Upper lobe of left lung (tissue), 4 donors: ENCODE data around the gene MARCHF4.

Experiments
- EP300 ChIP-seq, 4 donors: sonication (generic); formaldehyde crosslinking; IDR thresholded peaks; one replicate each; pipeline ENCODE4 v1.5.1; 2017; ENCODE audit warnings: antibody characterized with exemption in 4 of 4, control low read depth in 2 of 4
- POLR2A ChIP-seq, 4 donors: fragments of 450-650 bp; IDR thresholded peaks; one replicate each; pipeline ENCODE4 v1.5.1; 2016 to 2017; ENCODE audit warnings: antibody characterized with exemption in 4 of 4, mild to moderate bottlenecking in 2 of 4
- TF ChIP-seq, protein P1 (sequence below), 6 experiments: fragments of 450-650 bp in 4 of 6; fragments of 200-600 bp in 2 of 6; sonication (generic) in 2 of 6; IDR thresholded peaks; one replicate each; pipeline ENCODE4 v1.5.1; 2016 to 2019; ENCODE audit warnings: antibody characterized with exemption in 6 of 6

DNA sequence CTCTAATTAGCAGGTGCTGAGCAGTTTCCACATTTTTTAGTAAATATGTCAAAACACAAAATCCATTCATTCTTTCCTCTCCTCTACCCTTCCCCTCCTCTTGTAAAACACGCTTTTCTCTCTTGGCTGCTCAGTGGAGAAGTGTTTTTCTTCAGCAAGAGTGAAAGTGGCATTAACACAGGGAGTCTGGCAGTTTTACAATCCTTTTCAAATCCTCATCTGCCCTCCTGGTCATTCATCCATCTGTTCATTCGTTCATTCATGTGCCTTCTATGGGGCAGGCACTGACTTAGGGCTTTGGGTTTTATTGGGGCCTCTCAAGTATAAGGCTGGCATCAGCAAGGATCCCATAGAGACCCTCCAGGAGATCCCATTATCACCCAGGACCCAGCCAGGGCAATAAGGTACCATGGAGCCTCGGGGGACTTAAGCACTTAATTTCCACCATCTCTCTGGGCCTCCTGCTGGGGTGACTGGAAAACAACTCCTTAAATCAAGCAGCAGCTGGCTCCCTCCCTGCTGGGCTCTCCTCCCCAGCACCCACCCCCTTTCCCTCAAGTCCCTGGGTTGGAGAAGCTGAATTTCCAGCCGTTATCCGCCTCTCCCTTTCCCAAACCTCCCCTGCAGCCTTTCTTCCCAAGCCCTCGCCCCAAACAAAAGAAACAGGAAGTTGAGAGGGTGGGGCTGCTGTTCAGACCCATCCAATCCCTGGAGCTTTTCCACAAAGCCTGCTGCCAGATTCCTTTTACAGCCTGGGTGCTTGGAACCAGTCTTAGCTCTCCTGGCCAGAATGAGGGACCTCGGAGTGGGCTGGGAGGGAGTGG, 32.6 kb downstream of the MARCHF4 start:
- TF ChIP-seq, protein P1, sequence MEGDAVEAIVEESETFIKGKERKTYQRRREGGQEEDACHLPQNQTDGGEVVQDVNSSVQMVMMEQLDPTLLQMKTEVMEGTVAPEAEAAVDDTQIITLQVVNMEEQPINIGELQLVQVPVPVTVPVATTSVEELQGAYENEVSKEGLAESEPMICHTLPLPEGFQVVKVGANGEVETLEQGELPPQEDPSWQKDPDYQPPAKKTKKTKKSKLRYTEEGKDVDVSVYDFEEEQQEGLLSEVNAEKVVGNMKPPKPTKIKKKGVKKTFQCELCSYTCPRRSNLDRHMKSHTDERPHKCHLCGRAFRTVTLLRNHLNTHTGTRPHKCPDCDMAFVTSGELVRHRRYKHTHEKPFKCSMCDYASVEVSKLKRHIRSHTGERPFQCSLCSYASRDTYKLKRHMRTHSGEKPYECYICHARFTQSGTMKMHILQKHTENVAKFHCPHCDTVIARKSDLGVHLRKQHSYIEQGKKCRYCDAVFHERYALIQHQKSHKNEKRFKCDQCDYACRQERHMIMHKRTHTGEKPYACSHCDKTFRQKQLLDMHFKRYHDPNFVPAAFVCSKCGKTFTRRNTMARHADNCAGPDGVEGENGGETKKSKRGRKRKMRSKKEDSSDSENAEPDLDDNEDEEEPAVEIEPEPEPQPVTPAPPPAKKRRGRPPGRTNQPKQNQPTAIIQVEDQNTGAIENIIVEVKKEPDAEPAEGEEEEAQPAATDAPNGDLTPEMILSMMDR (IDR thresholded peaks at IDR 0.05): no peak
- no peak for TF ChIP-seq EP300 (IDR thresholded peaks at IDR 0.05)
- TF ChIP-seq POLR2A (IDR thresholded peaks at IDR 0.05): no peak
